CD14-positive monocyte (primary cell): ENCODE measurements around the gene ULK4. TPM values are rescaled to one million over a fixed set of nuclear protein-coding genes. Genes with fewer than 3 reads are reported as not detected.

Source experiments
- DNase-seq, 3 donors: peaks; one replicate each; pipeline ENCODE4 v3.0.0-alpha.2; 2011 to 2022
- H2AFZ ChIP-seq: 2 replicates; pipeline ENCODE4 v1.6.0; 2012; ENCODE audit warnings: mild to moderate bottlenecking, low read depth, low read length, inconsistent platforms; ENCODE audit not compliant: insufficient read depth, poor library complexity, severe bottlenecking
- H3K27ac ChIP-seq, 2 donors: 1 replicate in 1 of 2; 2 replicates in 1 of 2; pipeline ENCODE4 v1.5.1; 2012 to 2013; ENCODE audit warnings: low read length in 2 of 2, control low read depth in 1 of 2, inconsistent platforms in 1 of 2, low read depth in 1 of 2, mild to moderate bottlenecking in 1 of 2
- H3K27me3 ChIP-seq, 2 donors: one replicate each; pipeline versions ENCODE4 v1.6.0 to v1.6.1; 2011 to 2013; ENCODE audit warnings: low read length in 2 of 2; ENCODE audit not compliant: control insufficient read depth in 2 of 2, insufficient read depth in 2 of 2
- H3K36me3 ChIP-seq, 2 donors: replicated peaks in 1 of 2; 1 replicate in 1 of 2; 2 replicates in 1 of 2; pipeline versions ENCODE4 v1.5.1 to v1.6.1; 2012 to 2013; ENCODE audit warnings: low read length in 2 of 2, control low read depth in 1 of 2, inconsistent platforms in 1 of 2, mild to moderate bottlenecking in 1 of 2; ENCODE audit not compliant: insufficient read depth in 2 of 2, control insufficient read depth in 1 of 2
- H3K4me1 ChIP-seq, 2 donors: 1 replicate in 1 of 2; 2 replicates in 1 of 2; pipeline versions ENCODE4 v1.5.1 to v1.6.1; 2012 to 2013; ENCODE audit warnings: low read length in 2 of 2, control low read depth in 1 of 2, inconsistent platforms in 1 of 2, mild to moderate bottlenecking in 1 of 2, moderate library complexity in 1 of 2; ENCODE audit not compliant: insufficient read depth in 2 of 2, control insufficient read depth in 1 of 2
- H3K4me2 ChIP-seq: replicated peaks from 2 replicates; pipeline ENCODE3; 2012; ENCODE audit warnings: low read length, moderate library complexity, mild to moderate bottlenecking; ENCODE audit not compliant: poor library complexity, severe bottlenecking; ENCODE audit errors: extremely low read depth
- H3K4me3 ChIP-seq, 3 experiments: fragments of 200-600 bp in 1 of 3; sonication (generic) in 1 of 3; replicated peaks in 1 of 3; 1 replicate in 2 of 3; 2 replicates in 1 of 3; pipeline ENCODE4 v1.5.1; 2011 to 2013; ENCODE audit warnings: low read length in 3 of 3, mild to moderate bottlenecking in 3 of 3, control low read depth in 2 of 3, low read depth in 2 of 3, inconsistent platforms in 1 of 3, moderate library complexity in 1 of 3
- H3K79me2 ChIP-seq: 2 replicates; pipeline ENCODE4 v1.6.0; 2012; ENCODE audit warnings: mild to moderate bottlenecking, control low read depth, inconsistent platforms, low read length, moderate library complexity; ENCODE audit not compliant: insufficient read depth
- H3K9ac ChIP-seq: 2 replicates; pipeline ENCODE4 v1.6.0; 2017; ENCODE audit warnings: low read length, mild to moderate bottlenecking; ENCODE audit not compliant: insufficient read depth, poor library complexity, severe bottlenecking
- H3K9me3 ChIP-seq, 2 donors: replicated peaks in 1 of 2; 1 replicate in 1 of 2; 2 replicates in 1 of 2; pipeline versions ENCODE4 v1.5.1 to v1.6.1; 2012 to 2013; ENCODE audit warnings: low read length in 2 of 2, control low read depth in 1 of 2; ENCODE audit not compliant: control insufficient read depth in 1 of 2, insufficient read depth in 1 of 2
- H4K20me1 ChIP-seq: 2 replicates; pipeline ENCODE4 v1.6.0; 2012; ENCODE audit warnings: mild to moderate bottlenecking, low read length, control low read depth, moderate library complexity; ENCODE audit not compliant: insufficient read depth
- H3K27ac Mint-ChIP-seq, 7 donors: one replicate each; pipeline ENCODE4 v1.8.0; 2020; ENCODE audit warnings: mild to moderate bottlenecking in 7 of 7, mixed read lengths in 7 of 7, moderate library complexity in 6 of 7, inconsistent platforms in 2 of 7
- H3K27me3 Mint-ChIP-seq, 3 donors: one replicate each; pipeline ENCODE4 v1.8.0; 2021 to 2022; ENCODE audit warnings: low read depth in 3 of 3, mild to moderate bottlenecking in 3 of 3, mixed read lengths in 3 of 3, moderate library complexity in 3 of 3, inconsistent platforms in 1 of 3
- H3K36me3 Mint-ChIP-seq, 2 donors: one replicate each; pipeline ENCODE4 v1.8.0; 2020; ENCODE audit warnings: mixed read lengths in 2 of 2, inconsistent platforms in 1 of 2, mild to moderate bottlenecking in 1 of 2
- H3K4me1 Mint-ChIP-seq: one replicate; pipeline ENCODE4 v1.8.0; 2020; ENCODE audit warnings: mild to moderate bottlenecking, mixed read lengths
- H3K4me3 Mint-ChIP-seq, 2 donors: one replicate each; pipeline ENCODE4 v1.8.0; 2020; ENCODE audit warnings: mild to moderate bottlenecking in 2 of 2, mixed read lengths in 2 of 2, moderate library complexity in 1 of 2
- H3K9me3 Mint-ChIP-seq, 7 donors: one replicate each; pipeline ENCODE4 v1.8.0; 2020 to 2022; ENCODE audit warnings: mixed read lengths in 7 of 7, mild to moderate bottlenecking in 6 of 7, moderate library complexity in 6 of 7, inconsistent platforms in 2 of 7
- WGBS: methylation state at CpG from one replicate; pipeline ENCODE4 v1.1.5; 2013; ENCODE audit warnings: missing lambda C conversion rate; ENCODE audit not compliant: insufficient coverage; 5-methylcytosine and 5-hydroxymethylcytosine counted together
- intact Hi-C, 2 donors: fragments of 100-400 bp; cut with micrococcal nuclease; formaldehyde crosslinking; loops; one replicate each; pipeline versions ENCODE4 v1.15.0 to v1.15.1; 2023
- polyA plus RNA-seq, 3 donors: library from polyadenylated mRNA; depleted of rRNA in 1 of 3; unstranded in 2 of 3; stranded (reverse) in 1 of 3; fragments of 300-500 nt in 2 of 3; fragments of >200 nt in 1 of 3; fragmentation: Illumina TruSeq in 2 of 3; gene quantifications; 1 replicate in 2 of 3; 2 replicates in 1 of 3; pipeline ENCODE4 v1.2.3, GENCODE V29; 2012 to 2021
- TF ChIP-seq, protein P1 (sequence below): fragments of 200-600 bp; IDR thresholded peaks from one replicate; pipeline ENCODE4 v1.8.0; 2022; ENCODE audit warnings: antibody characterized with exemption, mild to moderate bottlenecking

The ULK4 gene
- polyA plus RNA-seq, 3 donors = 6.7 to 14.0 (median 11.8) TPM

DNA sequence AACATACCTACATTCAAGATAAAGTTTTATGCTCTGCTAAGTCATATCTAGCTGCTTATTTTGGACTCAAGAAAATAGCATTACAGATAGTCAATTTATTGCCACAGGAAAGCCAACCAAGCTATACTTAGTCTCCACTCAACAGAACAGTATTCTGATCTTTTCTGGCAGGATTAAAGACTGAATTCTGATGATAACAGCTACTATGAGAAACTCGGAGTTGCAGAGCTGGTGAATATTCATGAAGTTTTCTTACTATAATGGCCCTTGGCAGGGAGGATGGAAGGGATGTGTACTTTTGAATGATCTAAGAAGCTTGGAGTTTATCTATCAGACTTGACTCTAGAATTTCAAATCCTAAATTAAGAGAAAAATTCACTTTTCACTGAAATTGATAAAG, 524.9 kb downstream of the ULK4 start:
- no peaks in the 10 kb centered on the region for H3K36me3 Mint-ChIP-seq
- no peak for DNase-seq
- Histone ChIP-seq H4K20me1 (no peaks in the 10 kb centered on the region), H3K9ac (no peak overlapping the region), H3K4me1 (no peaks in the 10 kb centered on the region), H2AFZ (no peak overlapping the region), H3K4me2 (no peak overlapping the region), H3K9me3 (no peaks in the 10 kb centered on the region), H3K79me2 (no peaks in the 10 kb centered on the region), H3K36me3 (no peaks in the 10 kb centered on the region), H3K27me3 (no peaks in the 10 kb centered on the region), H3K4me3 (no peak overlapping the region), H3K27ac (no peak overlapping the region)
- no peaks in the 10 kb centered on the region for H3K27me3 Mint-ChIP-seq
- H3K27ac Mint-ChIP-seq = no peak overlapping the region
- intact Hi-C loops = no loop called here
- no peaks in the 10 kb centered on the region for H3K4me1 Mint-ChIP-seq
- peaks cover 0 to 8% (median 2%) of the 10 kb centered on the region in 7 donors for H3K9me3 Mint-ChIP-seq
- H3K4me3 Mint-ChIP-seq = no peak overlapping the region
- TF ChIP-seq, protein P1, sequence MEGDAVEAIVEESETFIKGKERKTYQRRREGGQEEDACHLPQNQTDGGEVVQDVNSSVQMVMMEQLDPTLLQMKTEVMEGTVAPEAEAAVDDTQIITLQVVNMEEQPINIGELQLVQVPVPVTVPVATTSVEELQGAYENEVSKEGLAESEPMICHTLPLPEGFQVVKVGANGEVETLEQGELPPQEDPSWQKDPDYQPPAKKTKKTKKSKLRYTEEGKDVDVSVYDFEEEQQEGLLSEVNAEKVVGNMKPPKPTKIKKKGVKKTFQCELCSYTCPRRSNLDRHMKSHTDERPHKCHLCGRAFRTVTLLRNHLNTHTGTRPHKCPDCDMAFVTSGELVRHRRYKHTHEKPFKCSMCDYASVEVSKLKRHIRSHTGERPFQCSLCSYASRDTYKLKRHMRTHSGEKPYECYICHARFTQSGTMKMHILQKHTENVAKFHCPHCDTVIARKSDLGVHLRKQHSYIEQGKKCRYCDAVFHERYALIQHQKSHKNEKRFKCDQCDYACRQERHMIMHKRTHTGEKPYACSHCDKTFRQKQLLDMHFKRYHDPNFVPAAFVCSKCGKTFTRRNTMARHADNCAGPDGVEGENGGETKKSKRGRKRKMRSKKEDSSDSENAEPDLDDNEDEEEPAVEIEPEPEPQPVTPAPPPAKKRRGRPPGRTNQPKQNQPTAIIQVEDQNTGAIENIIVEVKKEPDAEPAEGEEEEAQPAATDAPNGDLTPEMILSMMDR = no peak
- WGBS = no CpG with 5 or more reads among the region's 1 CpG

DNA sequence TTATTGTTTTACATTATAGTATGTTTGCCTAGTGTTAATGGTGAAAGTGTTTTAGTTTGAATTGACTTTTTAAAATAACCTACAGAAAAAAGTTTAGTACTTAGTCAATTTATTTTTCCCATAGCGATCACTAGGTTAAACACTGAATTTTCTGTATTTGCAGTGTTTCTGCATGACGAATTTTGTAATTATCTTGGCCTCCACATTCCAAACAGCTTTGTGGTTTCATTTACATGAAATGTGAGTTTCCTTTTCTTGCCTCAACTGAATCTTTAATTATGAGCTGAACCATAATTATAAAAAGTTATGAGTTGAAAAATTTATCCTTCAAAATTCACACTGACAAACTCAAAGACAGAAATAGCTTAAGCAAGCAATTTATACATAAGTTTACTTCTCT, 527.1 kb downstream of the ULK4 start:
- no peaks in the 10 kb centered on the region for H3K4me1 Mint-ChIP-seq
- intact Hi-C loops = no loop called here

More for the DNA sequence above, 527.1 kb downstream of the ULK4 start:
- Histone ChIP-seq H4K20me1 (no peaks in the 10 kb centered on the region), H3K27ac (no peak overlapping the region), H3K27me3 (no peaks in the 10 kb centered on the region), H3K9ac (no peak overlapping the region), H2AFZ (no peak overlapping the region), H3K4me1 (no peaks in the 10 kb centered on the region), H3K4me3 (no peak overlapping the region), H3K4me2 (no peak overlapping the region), H3K79me2 (no peaks in the 10 kb centered on the region), H3K9me3 (no peaks in the 10 kb centered on the region), H3K36me3 (no peaks in the 10 kb centered on the region)
- Mint-ChIP-seq H3K27me3 (no peaks in the 10 kb centered on the region), H3K36me3 (no peaks in the 10 kb centered on the region), H3K27ac (no peak overlapping the region), H3K4me3 (no peak overlapping the region), H3K9me3 (peaks cover 0 to 11% (median 3%) of the 10 kb centered on the region in 7 donors)
- WGBS = no CpG with 5 or more reads among the region's 2 CpGs
- TF ChIP-seq, protein P1 = no peak
- no peak for DNase-seq
